Heart left ventricle (tissue), 13 donors: ENCODE results near the gene POLR3A.

ENCODE experiments used
- CTCF ChIP-seq, 12 donors: fragments of 200-600 bp; sonication (generic) in 4 of 12; IDR thresholded peaks; one replicate each; pipeline versions ENCODE4 v1.5.0 to v1.8.0; 2018 to 2022; ENCODE audit warnings: antibody characterized with exemption in 12 of 12, mild to moderate bottlenecking in 5 of 12
- POLR2A ChIP-seq, 2 donors: fragments of 450-650 bp; IDR thresholded peaks; one replicate each; pipeline ENCODE4 v1.6.1; 2017; ENCODE audit warnings: antibody characterized with exemption in 2 of 2, mild to moderate bottlenecking in 2 of 2, moderate library complexity in 2 of 2
- donor health status: ischemic (EF 13 %, LVEDD 7.1; RV severe dilation, severe dysfunction).
- donor health status: DM: no; HTN: yes; CAD: no.
- donor health status: DM: no; HTN: no; CAD: no.
- donor health status: ischemic (EF 25% LVEDD 6.9; RV normal size, moderate dysfunction).
- donor health status: ischemic (EF 25% LVEDD 5.7; RV mildly dilated, moderate dysfunction).
- donor health status: ischemic (EF 35%, LVEDD 5.7; RV mildly dilated, moderate dysfunction).
- donor health status: nonischemic (EF 11% LVEDD 7.7; RV severe dilation, severe dysfunction).
- donor health status: DM: yes; HTN: yes; CAD: no.
- donor health status: PGD.
- donor health status: ischemic (EF 29% LVEDD 5.4; RV normal size, mild dysfunction).
- donor health status: nonischemic (EF 23%, LVEDD 6.1; RV moderate dilation, normal function).

- TF ChIP-seq POLR2A (IDR thresholded peaks at IDR 0.05) (no peak), CTCF (IDR thresholded peaks at IDR 0.05) (no peak)
Observed at GRCh38 chr10:78049851-78050250, 20.5 kb upstream of the POLR3A start.
